Keratinocyte (primary cell): ENCODE measurements around the gene GARNL3. TPM values are rescaled to one million over a fixed set of nuclear protein-coding genes. Genes with fewer than 3 reads are reported as not detected.

ENCODE experiments used
- DNase-seq: peaks from one replicate; pipeline ENCODE4 v3.0.0-alpha.2; 2011; ENCODE audit warnings: low read depth, missing footprints, low spot score
- FAIRE-seq: peaks from 2 replicates; lab custom pipeline; 2011; peaks lifted over from hg19 to GRCh38; lab: Jason Lieb, UNC
- H2AFZ ChIP-seq: 2 replicates; pipeline ENCODE4 v1.6.0; 2012; ENCODE audit warnings: low read length, control low read depth, inconsistent platforms; ENCODE audit not compliant: control insufficient read depth
- H3K27ac ChIP-seq: 2 replicates; pipeline ENCODE4 v1.5.1; 2011; ENCODE audit warnings: low read length; ENCODE audit not compliant: control insufficient read depth, insufficient read depth
- H3K27me3 ChIP-seq: 3 replicates; pipeline ENCODE4 v1.6.0; 2011; ENCODE audit warnings: low read length; ENCODE audit not compliant: control insufficient read depth, insufficient read depth; ENCODE audit errors: extremely low read depth
- H3K36me3 ChIP-seq, 2 experiments: 2 replicates in 1 of 2; 3 replicates in 1 of 2; pipeline ENCODE4 v1.5.1; 2011; ENCODE audit warnings: low read length in 2 of 2, mild to moderate bottlenecking in 1 of 2; ENCODE audit not compliant: control insufficient read depth in 2 of 2, insufficient read depth in 2 of 2; ENCODE audit errors: extremely low read depth in 1 of 2
- H3K4me1 ChIP-seq: 3 replicates; pipeline ENCODE4 v1.5.1; 2011; ENCODE audit warnings: low read length; ENCODE audit not compliant: control insufficient read depth, insufficient read depth; ENCODE audit errors: extremely low read depth
- H3K4me2 ChIP-seq: 3 replicates; pipeline ENCODE4 v1.6.0; 2011; ENCODE audit warnings: low read depth, low read length; ENCODE audit not compliant: control insufficient read depth, insufficient read depth; ENCODE audit errors: extremely low read depth
- H3K4me3 ChIP-seq, 3 experiments: fragments of 200-600 bp in 1 of 3; sonication (generic) in 1 of 3; 2 replicates in 2 of 3; 3 replicates in 1 of 3; pipeline ENCODE4 v1.5.1; 2011 to 2016; ENCODE audit warnings: low read length in 3 of 3, mild to moderate bottlenecking in 3 of 3, control low read depth in 2 of 3, inconsistent platforms in 1 of 3, low read depth in 1 of 3, mixed read lengths in 1 of 3, mixed run types in 1 of 3, moderate library complexity in 1 of 3; ENCODE audit not compliant: control insufficient read depth in 2 of 3, insufficient read depth in 2 of 3; ENCODE audit errors: extremely low read depth in 1 of 3
- H3K79me2 ChIP-seq: 2 replicates; pipeline ENCODE4 v1.6.0; 2012; ENCODE audit warnings: low read length; ENCODE audit not compliant: control insufficient read depth, insufficient read depth
- H3K9ac ChIP-seq: 3 replicates; pipeline ENCODE4 v1.6.0; 2011; ENCODE audit warnings: low read length; ENCODE audit not compliant: control insufficient read depth, insufficient read depth; ENCODE audit errors: extremely low read depth
- H3K9me1 ChIP-seq: 3 replicates; pipeline ENCODE4 v1.6.0; 2011; ENCODE audit warnings: low read length; ENCODE audit not compliant: control insufficient read depth, insufficient read depth; ENCODE audit errors: extremely low read depth
- H3K9me3 ChIP-seq: 2 replicates; pipeline ENCODE4 v1.5.1; 2012; ENCODE audit warnings: low read depth, low read length; ENCODE audit not compliant: control insufficient read depth
- H4K20me1 ChIP-seq: 3 replicates; pipeline ENCODE4 v1.6.0; 2011; ENCODE audit warnings: low read length; ENCODE audit not compliant: control insufficient read depth, insufficient read depth; ENCODE audit errors: extremely low read depth
- CTCF ChIP-seq, 3 experiments: IDR thresholded peaks in 1 of 3; conservative IDR thresholded peaks in 1 of 3; optimal IDR thresholded peaks in 1 of 3; 2 replicates in 2 of 3; 3 replicates in 1 of 3; pipeline versions ENCODE3 to v1.5.1; 2011; ENCODE audit warnings: low read length in 3 of 3, mild to moderate bottlenecking in 3 of 3, moderate library complexity in 2 of 3, control low read depth in 1 of 3, inconsistent platforms in 1 of 3; ENCODE audit not compliant: insufficient read depth in 2 of 3; ENCODE audit errors: extremely low read depth in 1 of 3
- EZH2 ChIP-seq: IDR thresholded peaks from one replicate; pipeline ENCODE4 v1.6.1; 2012; ENCODE audit warnings: inconsistent platforms, mild to moderate bottlenecking, low read length, moderate library complexity
- dilution Hi-C: fragments of 300-500 bp; cut with MboI; formaldehyde crosslinking; loops from one replicate; pipeline ENCODE4 v1.7.0; 2020; ENCODE audit warnings: low sequenced_read_pairs; ENCODE audit not compliant: extremely low pct_ligation_motif_present
- polyA plus RNA-seq, 5 experiments: library from polyadenylated mRNA; depleted of rRNA in 3 of 5; stranded (reverse) in 3 of 5; stranded (forward) in 1 of 5; unstranded in 1 of 5; fragments of >200 nt; gene quantifications; 1 replicate in 1 of 5; 2 replicates in 3 of 5; 3 replicates in 1 of 5; pipeline versions ENCODE4 v1.2.1 to v1.2.3, GENCODE V29; 2011 to 2012; ENCODE audit warnings: missing spikeins in 2 of 5, low read depth in 1 of 5, low replicate concordance in 1 of 5

Gene GARNL3
- polyA plus RNA-seq, 1 donor (not counting 4 experiments of a cell fraction or from before 2014, with no cell fraction given): 2.4 TPM

GRCh38 chr9:127406799-127407491 is 142.4 kb downstream of the GARNL3 start:
- dilution Hi-C loops: no loop called here
- H3K9me1 ChIP-seq: no peaks in the 10 kb centered on the region
- peaks cover 12 to 16% of the 10 kb centered on the region in 2 experiments for H3K36me3 ChIP-seq
- H4K20me1 ChIP-seq: no peaks in the 10 kb centered on the region
- no peak overlapping the region for H3K4me3 ChIP-seq
- H3K4me2 ChIP-seq: no peak overlapping the region
- DNase-seq: no peak
- no peaks in the 10 kb centered on the region for H3K9me3 ChIP-seq
- H3K27me3 ChIP-seq: no peaks in the 10 kb centered on the region
- FAIRE-seq: no peak
- H3K4me1 ChIP-seq: peaks cover 4% of the 10 kb centered on the region
- H3K79me2 ChIP-seq: no peaks in the 10 kb centered on the region
- no peak overlapping the region for H3K27ac ChIP-seq
- H3K9ac ChIP-seq: no peak overlapping the region
- TF ChIP-seq CTCF (optimal IDR thresholded peaks at IDR 0.05 in 1 of 3, IDR thresholded peaks at IDR 0.05 in 1 of 3, conservative IDR thresholded peaks at IDR 0.05 in 1 of 3; ENCODE audit: extremely low read depth in 1 of 3, insufficient read depth in 2 of 3, low read length in 3 of 3): no peak
- no peak overlapping the region for H2AFZ ChIP-seq

- no peaks in the 10 kb centered on the region for H3K9me3 ChIP-seq
- no peak overlapping the region for H3K27ac ChIP-seq
- peaks cover 4% of the 10 kb centered on the region for H3K4me1 ChIP-seq
- no peaks in the 10 kb centered on the region for H3K27me3 ChIP-seq
- H2AFZ ChIP-seq: no peak overlapping the region
- no peaks in the 10 kb centered on the region for H3K9me1 ChIP-seq
- dilution Hi-C loops: no loop called here
- TF ChIP-seq CTCF (optimal IDR thresholded peaks at IDR 0.05 in 1 of 3, IDR thresholded peaks at IDR 0.05 in 1 of 3, conservative IDR thresholded peaks at IDR 0.05 in 1 of 3; ENCODE audit: extremely low read depth in 1 of 3, insufficient read depth in 2 of 3, low read length in 3 of 3) (no peak), EZH2 (no peak)
- no peak overlapping the region for H3K4me2 ChIP-seq
- DNase-seq: no peak
- FAIRE-seq: no peak
- H3K79me2 ChIP-seq: no peaks in the 10 kb centered on the region
- no peak overlapping the region for H3K9ac ChIP-seq
- peaks cover 12 to 16% of the 10 kb centered on the region in 2 experiments for H3K36me3 ChIP-seq
- no peak overlapping the region for H3K4me3 ChIP-seq
- no peaks in the 10 kb centered on the region for H4K20me1 ChIP-seq
Observed at GRCh38 chr9:127407492-127407843, 142.9 kb downstream of the GARNL3 start.
